KMS-11 (cell line): Measurements from ENCODE around the gene SLA2.
A peak's percentile ranks its signal among the peaks of the same experiment; 100 is the strongest.

Experiments
- H2AFZ ChIP-seq: fragments of 200-600 bp; sonication (generic); 2 replicates; pipeline ENCODE4 v1.6.1; 2016; ENCODE audit warnings: antibody characterized with exemption, mixed run types, low read depth
- H3K27ac ChIP-seq: fragments of 200-600 bp; sonication (generic); 2 replicates; pipeline ENCODE4 v1.6.1; 2016; ENCODE audit warnings: mild to moderate bottlenecking, mixed run types
- H3K27me3 ChIP-seq: fragments of 200-600 bp; sonication (generic); 2 replicates; pipeline ENCODE4 v1.6.1; 2017; ENCODE audit warnings: mild to moderate bottlenecking, low read depth, mixed run types, moderate library complexity; ENCODE audit not compliant: insufficient read depth
- H3K36me3 ChIP-seq: fragments of 200-600 bp; sonication (generic); 2 replicates; pipeline ENCODE4 v1.6.1; 2017; ENCODE audit warnings: mild to moderate bottlenecking, mixed run types; ENCODE audit not compliant: insufficient read depth
- H3K4me1 ChIP-seq: fragments of 200-600 bp; sonication (generic); 2 replicates; pipeline ENCODE4 v1.6.1; 2016; ENCODE audit warnings: mild to moderate bottlenecking, low read depth, mixed run types; ENCODE audit not compliant: poor library complexity, severe bottlenecking
- H3K4me2 ChIP-seq: fragments of 200-600 bp; sonication (generic); 2 replicates; pipeline ENCODE4 v1.7.0; 2016; ENCODE audit warnings: mild to moderate bottlenecking, mixed run types
- H3K4me3 ChIP-seq: fragments of 200-600 bp; sonication (generic); IDR thresholded peaks from 2 replicates; pipeline ENCODE4 v1.6.1; 2017; ENCODE audit warnings: low read depth, low read length, mixed read lengths; ENCODE audit not compliant: insufficient read depth
- H3K79me2 ChIP-seq: fragments of 200-600 bp; sonication (generic); 2 replicates; pipeline ENCODE4 v1.6.1; 2016; ENCODE audit warnings: low read depth, mixed run types; ENCODE audit not compliant: insufficient read depth
- H3K9ac ChIP-seq: fragments of 200-600 bp; sonication (generic); 2 replicates; pipeline ENCODE4 v1.6.1; 2016; ENCODE audit warnings: mild to moderate bottlenecking, mixed run types
- H4K20me1 ChIP-seq: fragments of 200-600 bp; sonication (generic); 2 replicates; pipeline ENCODE4 v1.6.1; 2016; ENCODE audit warnings: mild to moderate bottlenecking, mixed run types; ENCODE audit not compliant: insufficient read depth
- CTCF ChIP-seq: fragments of 200-600 bp; sonication (generic); conservative IDR thresholded peaks from 2 replicates; pipeline ENCODE4 v1.6.1; 2017; ENCODE audit warnings: low read depth, mild to moderate bottlenecking, antibody characterized with exemption, low read length, moderate library complexity, mixed read lengths

SLA2 gene

GRCh38 chr20:36576081-36576445 is 69.9 kb downstream of the SLA2 start:
- peaks cover 21% of the 10 kb centered on the region for H4K20me1 ChIP-seq
- no peak overlapping the region for H2AFZ ChIP-seq
- H3K4me2 ChIP-seq: peak overlapping the region; percentile 71
- no peaks in the 10 kb centered on the region for H3K36me3 ChIP-seq
- H3K79me2 ChIP-seq: peaks cover 52% of the 10 kb centered on the region
- H3K9ac ChIP-seq: no peak overlapping the region; the same call in 1 of the 2 replicates
- no peaks in the 10 kb centered on the region for H3K27me3 ChIP-seq
- H3K27ac ChIP-seq: peak overlapping the region; percentile 89; the same call in 1 of the 2 replicates
- peaks cover 34% of the 10 kb centered on the region for H3K4me1 ChIP-seq
- TF ChIP-seq CTCF: no peak
- no peak overlapping the region for H3K4me3 ChIP-seq

- Histone ChIP-seq H4K20me1 (peaks cover 21% of the 10 kb centered on the region), H3K27me3 (no peaks in the 10 kb centered on the region), H3K9ac (peak overlapping the region; percentile 100), H3K79me2 (peaks cover 52% of the 10 kb centered on the region), H3K36me3 (no peaks in the 10 kb centered on the region), H3K4me2 (peak overlapping the region; percentile 71), H3K27ac (peak overlapping the region; percentile 89), H2AFZ (peak overlapping the region; percentile 67; the same call in 1 of the 2 replicates), H3K4me3 (peak overlapping the region; percentile 55), H3K4me1 (peaks cover 34% of the 10 kb centered on the region)
- 0 out of 2 replicates have a peak, but pooled peaks have one; percentile 15 for TF ChIP-seq CTCF
Measured at GRCh38 chr20:36574366-36575135, 71.4 kb downstream of the SLA2 start.

DNA sequence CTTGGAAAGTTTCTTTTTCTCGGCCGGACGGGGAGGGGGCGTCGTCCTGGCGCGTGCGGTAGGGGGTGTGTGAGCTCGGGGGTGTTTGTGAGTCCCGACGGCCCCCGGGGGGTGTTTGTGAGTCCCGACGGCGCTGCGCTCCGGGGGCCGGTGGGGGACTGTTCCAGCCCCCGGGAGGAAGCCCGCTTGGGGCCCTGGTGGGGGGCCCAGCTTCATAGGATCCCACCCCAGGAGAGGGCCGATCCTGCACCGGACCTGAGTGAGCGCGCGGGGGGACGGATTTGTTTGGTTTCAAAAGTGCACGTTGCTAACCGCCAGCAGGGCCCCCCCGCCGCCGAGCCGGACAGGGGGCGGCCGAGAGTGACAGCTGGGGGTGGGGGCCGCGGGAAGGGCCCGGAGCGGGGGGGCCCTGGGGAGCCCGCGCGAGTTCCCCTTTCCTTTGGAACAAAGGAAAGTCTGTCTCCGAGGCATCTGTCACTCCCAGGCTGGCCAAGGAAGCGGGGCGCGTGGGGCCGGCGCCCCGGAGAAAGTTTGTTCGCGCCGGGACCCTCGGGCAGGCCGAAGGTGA is 72.1 kb downstream of the SLA2 start:
- peak overlapping the region; percentile 89 for H3K27ac ChIP-seq
- no peaks in the 10 kb centered on the region for H3K27me3 ChIP-seq
- TF ChIP-seq CTCF: no peak
- no peaks in the 10 kb centered on the region for H3K36me3 ChIP-seq
- peak overlapping the region; percentile 55 for H3K4me3 ChIP-seq
- peaks cover 21% of the 10 kb centered on the region for H4K20me1 ChIP-seq
- H3K79me2 ChIP-seq: peaks cover 46% of the 10 kb centered on the region
- peak overlapping the region; percentile 71 for H3K4me2 ChIP-seq
- peaks cover 34% of the 10 kb centered on the region for H3K4me1 ChIP-seq
- peak overlapping the region; percentile 67; the same call in 1 of the 2 replicates for H2AFZ ChIP-seq
- H3K9ac ChIP-seq: peak overlapping the region; percentile 100

DNA sequence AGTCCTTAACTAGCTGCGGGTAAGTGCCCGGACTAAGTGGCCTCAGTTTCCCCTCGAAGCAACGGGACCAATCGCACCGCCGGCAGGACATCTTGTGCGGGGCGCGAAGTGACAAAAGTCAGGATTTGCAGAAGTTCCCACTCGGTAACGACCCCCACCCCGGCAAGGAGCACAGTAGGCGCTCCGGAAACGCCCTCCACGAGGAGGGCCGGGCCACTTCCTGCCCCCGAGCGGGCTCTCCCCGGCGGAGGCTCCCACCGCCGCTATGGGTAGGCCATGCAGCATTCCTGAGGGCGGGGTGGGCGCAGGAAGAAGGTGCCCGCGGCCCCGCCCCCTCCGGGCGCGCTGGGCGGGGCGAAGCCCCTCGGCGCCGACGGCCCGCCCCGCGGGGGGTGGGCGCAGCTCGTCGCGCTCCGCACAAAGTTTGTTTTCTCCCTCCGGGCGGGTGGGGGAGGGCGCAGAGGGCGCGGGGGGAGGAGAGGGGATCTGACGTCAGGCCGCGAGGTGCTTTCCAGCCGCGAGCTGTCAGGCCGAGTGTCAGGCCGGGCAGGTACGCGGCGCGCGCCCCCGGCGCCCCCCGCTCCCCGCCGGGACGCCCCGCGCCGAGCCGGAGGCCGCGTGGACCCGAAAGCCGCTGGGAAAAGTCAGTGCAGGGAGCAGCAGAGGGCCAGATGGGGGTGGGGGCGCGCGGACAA is 72.7 kb downstream of the SLA2 start, which contains the start of gene TGIF2:
Gene TGIF2 (plus strand): TSS at position 495 of the 695 bp plus-strand sequence. CDS start 5,178 bp downstream, outside the sequence.
- Histone ChIP-seq H3K36me3 (no peaks in the 10 kb centered on the region), H3K9ac (peak within 1 kb of the TSS; percentile 100), H3K27me3 (no peaks in the 10 kb centered on the region), H3K79me2 (peaks cover 39% of the 10 kb centered on the region), H3K27ac (peak within 1 kb of the TSS; percentile 89), H3K4me2 (peak within 1 kb of the TSS; percentile 71), H2AFZ (peak within 1 kb of the TSS; percentile 67; the same call in 1 of the 2 replicates), H4K20me1 (peaks cover 21% of the 10 kb centered on the region), H3K4me1 (peaks cover 34% of the 10 kb centered on the region), H3K4me3 (peak within 1 kb of the TSS; percentile 55)
- TF ChIP-seq CTCF: no peak
